ENCODE results near the gene DLG2. TPM values are rescaled to one million over a fixed set of nuclear protein-coding genes. Genes with fewer than 3 reads are reported as not detected.

The DLG2 gene
- total RNA-seq, 1 donor from 2014 or later: 14.4 TPM

GRCh38 chr11:84452211-84452610, 1174.9 kb downstream of the DLG2 start:
- no peak for DNase-seq

GRCh38 chr11:84438565-84438964, 1188.6 kb downstream of the DLG2 start:
- no peak for DNase-seq

GRCh38 chr11:84437071-84437980, 1189.8 kb downstream of the DLG2 start:
- peak; percentile 17 for DNase-seq

- DNase-seq: no peak
Measured at GRCh38 chr11:84430661-84431060, 1196.5 kb downstream of the DLG2 start.

GRCh38 chr11:84425673-84426072, 1201.5 kb downstream of the DLG2 start:
- DNase-seq: no peak

GRCh38 chr11:84420271-84420670, 1206.9 kb downstream of the DLG2 start:
- peak; percentile 9 for DNase-seq

GRCh38 chr11:84419616-84420015, 1207.5 kb downstream of the DLG2 start:
- no peak for DNase-seq

GRCh38 chr11:84414920-84415319, 1212.2 kb downstream of the DLG2 start:
- no peak for DNase-seq

- DNase-seq: no peak
Measured at GRCh38 chr11:84413549-84413948, 1213.6 kb downstream of the DLG2 start.

- DNase-seq: no peak
Measured at GRCh38 chr11:84412862-84413261, 1214.3 kb downstream of the DLG2 start.

GRCh38 chr11:84408946-84409411, 1218.2 kb downstream of the DLG2 start:
- no peak for DNase-seq

GRCh38 chr11:84407091-84407490, 1220.1 kb downstream of the DLG2 start:
- DNase-seq: no peak

- DNase-seq: peak; percentile 48
Measured at GRCh38 chr11:84398017-84398626, 1229.0 kb downstream of the DLG2 start.

GRCh38 chr11:84396521-84396920, 1230.6 kb downstream of the DLG2 start:
- DNase-seq: no peak

GRCh38 chr11:84390441-84391078, 1236.6 kb downstream of the DLG2 start:
- no peak for DNase-seq

- no peak for DNase-seq
Measured at GRCh38 chr11:84389696-84390095, 1237.4 kb downstream of the DLG2 start.

- peak; percentile 70 for DNase-seq
Measured at GRCh38 chr11:84384731-84385130, 1242.4 kb downstream of the DLG2 start.

GRCh38 chr11:84383576-84383975, 1243.6 kb downstream of the DLG2 start:
- DNase-seq: peak; percentile 45

GRCh38 chr11:84381666-84382065, 1245.5 kb downstream of the DLG2 start:
- no peak for DNase-seq

- peak; percentile 14 for DNase-seq
Measured at GRCh38 chr11:84372381-84372950, 1254.7 kb downstream of the DLG2 start.

GRCh38 chr11:84358034-84358433, 1269.1 kb downstream of the DLG2 start:
- no peak for DNase-seq

GRCh38 chr11:84355911-84356310, 1271.2 kb downstream of the DLG2 start:
- no peak for DNase-seq

- DNase-seq: no peak
Measured at GRCh38 chr11:84345597-84345996, 1281.5 kb downstream of the DLG2 start.

Measured in tongue (tissue), 2 donors.